ENCODE measurements around the gene RGS18.

RGS18 gene

DNA sequence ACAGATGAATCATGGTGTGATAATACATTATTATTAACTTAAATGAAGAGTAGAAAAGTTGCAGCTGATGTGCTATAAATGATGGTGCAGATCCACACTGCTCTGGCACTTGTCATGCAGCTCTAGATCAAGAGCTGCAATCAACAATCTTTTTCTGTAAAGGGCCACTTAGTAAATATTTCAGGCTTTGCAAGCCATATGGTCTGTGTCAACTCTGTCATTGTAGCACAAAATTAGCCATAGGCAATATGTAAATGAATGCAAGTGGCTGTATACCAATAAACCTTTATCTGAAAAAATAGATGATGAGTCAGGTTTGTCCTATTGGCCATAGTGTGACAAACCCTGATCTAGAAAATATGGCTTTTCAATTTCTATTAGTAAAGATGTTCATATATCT, 66.6 kb downstream of the RGS18 start:
- Histone ChIP-seq H3K9me3 (ENCODE audit: low read length) (no peaks in the 10 kb centered on the region), H3K36me3 (ENCODE audit: insufficient read depth, low read length) (no peaks in the 10 kb centered on the region), H3K27ac (ENCODE audit: low read depth, low read length, poor library complexity, severe bottlenecking) (no peak overlapping the region), H3K79me2 (ENCODE audit: insufficient read depth, low read length) (no peaks in the 10 kb centered on the region), H3K9me2 (ENCODE audit: low read depth, low read length) (no peaks in the 10 kb centered on the region), H3K4me2 (ENCODE audit: low read length) (no peak overlapping the region), H3F3A (ENCODE audit: insufficient read depth, low read length) (no peaks in the 10 kb centered on the region), H3K4me1 (ENCODE audit: insufficient read depth, low read length, severe bottlenecking) (no peaks in the 10 kb centered on the region), H3K4me3 (ENCODE audit: low read depth, low read length, poor library complexity, severe bottlenecking) (no peak overlapping the region), H2AFZ (ENCODE audit: low read length) (no peak overlapping the region), H3K27me3 (ENCODE audit: insufficient read depth, low read length) (no peaks in the 10 kb centered on the region), H4K20me1 (ENCODE audit: insufficient read depth, low read length) (no peaks in the 10 kb centered on the region), H3K9ac (ENCODE audit: low read length) (no peak overlapping the region)
- TF ChIP-seq, protein P1, sequence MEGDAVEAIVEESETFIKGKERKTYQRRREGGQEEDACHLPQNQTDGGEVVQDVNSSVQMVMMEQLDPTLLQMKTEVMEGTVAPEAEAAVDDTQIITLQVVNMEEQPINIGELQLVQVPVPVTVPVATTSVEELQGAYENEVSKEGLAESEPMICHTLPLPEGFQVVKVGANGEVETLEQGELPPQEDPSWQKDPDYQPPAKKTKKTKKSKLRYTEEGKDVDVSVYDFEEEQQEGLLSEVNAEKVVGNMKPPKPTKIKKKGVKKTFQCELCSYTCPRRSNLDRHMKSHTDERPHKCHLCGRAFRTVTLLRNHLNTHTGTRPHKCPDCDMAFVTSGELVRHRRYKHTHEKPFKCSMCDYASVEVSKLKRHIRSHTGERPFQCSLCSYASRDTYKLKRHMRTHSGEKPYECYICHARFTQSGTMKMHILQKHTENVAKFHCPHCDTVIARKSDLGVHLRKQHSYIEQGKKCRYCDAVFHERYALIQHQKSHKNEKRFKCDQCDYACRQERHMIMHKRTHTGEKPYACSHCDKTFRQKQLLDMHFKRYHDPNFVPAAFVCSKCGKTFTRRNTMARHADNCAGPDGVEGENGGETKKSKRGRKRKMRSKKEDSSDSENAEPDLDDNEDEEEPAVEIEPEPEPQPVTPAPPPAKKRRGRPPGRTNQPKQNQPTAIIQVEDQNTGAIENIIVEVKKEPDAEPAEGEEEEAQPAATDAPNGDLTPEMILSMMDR (IDR thresholded peaks at IDR 0.05; ENCODE audit: low read length) = no peak
- no peak for TF ChIP-seq EZH2 (IDR thresholded peaks at IDR 0.05; ENCODE audit: borderline replicate concordance, low read length)

DNA sequence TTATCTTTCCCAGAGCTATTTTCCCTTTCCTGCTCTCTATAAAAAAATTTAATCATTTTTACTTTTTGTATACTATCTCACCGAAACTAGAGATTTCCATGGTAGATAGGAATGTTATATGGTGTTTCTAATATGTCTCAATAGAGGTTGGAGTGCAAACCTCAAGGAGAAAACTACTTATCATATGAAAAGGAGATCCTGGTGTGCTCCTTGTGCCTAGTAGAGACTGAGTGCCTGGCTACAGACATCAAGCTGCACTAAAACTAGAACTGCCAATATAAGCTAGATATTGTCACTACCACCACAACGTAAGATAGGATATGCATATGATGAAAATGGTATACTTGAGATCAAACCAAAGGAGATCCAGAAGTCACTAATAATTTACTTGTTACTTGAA, 67.0 kb downstream of the RGS18 start:
- Histone ChIP-seq H2AFZ (ENCODE audit: low read length) (no peak overlapping the region), H3K4me3 (ENCODE audit: low read depth, low read length, poor library complexity, severe bottlenecking) (no peak overlapping the region), H3K9me2 (ENCODE audit: low read depth, low read length) (no peaks in the 10 kb centered on the region), H3K9ac (ENCODE audit: low read length) (no peak overlapping the region), H3F3A (ENCODE audit: insufficient read depth, low read length) (no peaks in the 10 kb centered on the region), H3K4me2 (ENCODE audit: low read length) (no peak overlapping the region), H3K36me3 (ENCODE audit: insufficient read depth, low read length) (no peaks in the 10 kb centered on the region), H4K20me1 (ENCODE audit: insufficient read depth, low read length) (no peaks in the 10 kb centered on the region), H3K9me3 (ENCODE audit: low read length) (no peaks in the 10 kb centered on the region), H3K4me1 (ENCODE audit: insufficient read depth, low read length, severe bottlenecking) (no peaks in the 10 kb centered on the region), H3K27ac (ENCODE audit: low read depth, low read length, poor library complexity, severe bottlenecking) (no peak overlapping the region), H3K79me2 (ENCODE audit: insufficient read depth, low read length) (no peaks in the 10 kb centered on the region), H3K27me3 (ENCODE audit: insufficient read depth, low read length) (no peaks in the 10 kb centered on the region)
- TF ChIP-seq, protein P1 (IDR thresholded peaks at IDR 0.05; ENCODE audit: low read length) = no peak
- no peak for TF ChIP-seq EZH2 (IDR thresholded peaks at IDR 0.05; ENCODE audit: borderline replicate concordance, low read length)

DNA sequence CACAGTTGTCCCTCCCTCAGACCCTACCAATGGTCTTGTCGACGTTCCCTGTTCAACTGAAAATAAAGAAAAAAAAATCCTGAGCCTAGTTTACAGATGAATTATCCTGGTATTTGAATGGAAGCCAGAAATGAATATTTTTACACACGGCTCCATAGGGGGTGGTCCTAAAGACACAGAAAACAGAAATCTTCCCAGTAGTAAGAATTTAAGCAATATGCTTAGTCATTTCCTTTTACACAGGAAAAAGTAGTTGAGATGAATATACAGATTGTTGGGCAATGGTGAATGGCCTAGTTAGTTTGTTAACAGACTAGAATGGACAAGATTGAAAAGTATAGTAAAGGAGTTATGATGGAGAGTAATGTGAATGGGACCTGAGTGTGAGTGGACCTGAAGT, 67.4 kb downstream of the RGS18 start:
- no peaks in the 10 kb centered on the region for H3F3A ChIP-seq (ENCODE audit: insufficient read depth, low read length)
- H3K79me2 ChIP-seq (ENCODE audit: insufficient read depth, low read length) = no peaks in the 10 kb centered on the region
- H3K4me1 ChIP-seq (ENCODE audit: insufficient read depth, low read length, severe bottlenecking) = no peaks in the 10 kb centered on the region
- no peak overlapping the region for H3K9ac ChIP-seq (ENCODE audit: low read length)
- H4K20me1 ChIP-seq (ENCODE audit: insufficient read depth, low read length) = no peaks in the 10 kb centered on the region
- no peak overlapping the region for H2AFZ ChIP-seq (ENCODE audit: low read length)
- H3K9me3 ChIP-seq (ENCODE audit: low read length) = no peaks in the 10 kb centered on the region
- no peak for TF ChIP-seq EZH2 (IDR thresholded peaks at IDR 0.05; ENCODE audit: borderline replicate concordance, low read length)
- TF ChIP-seq, protein P1 (IDR thresholded peaks at IDR 0.05; ENCODE audit: low read length) = no peak
- H3K27ac ChIP-seq (ENCODE audit: low read depth, low read length, poor library complexity, severe bottlenecking) = no peak overlapping the region
- no peaks in the 10 kb centered on the region for H3K9me2 ChIP-seq (ENCODE audit: low read depth, low read length)
- no peak overlapping the region for H3K4me2 ChIP-seq (ENCODE audit: low read length)
- H3K36me3 ChIP-seq (ENCODE audit: insufficient read depth, low read length) = no peaks in the 10 kb centered on the region
- no peaks in the 10 kb centered on the region for H3K27me3 ChIP-seq (ENCODE audit: insufficient read depth, low read length)
- no peak overlapping the region for H3K4me3 ChIP-seq (ENCODE audit: low read depth, low read length, poor library complexity, severe bottlenecking)

Measured in OCI-LY1 (cell line).